HG02973 (cell line): ENCODE data around the gene CCL23.
"Not testable (repeated sequence)": the region's sequence is repeated elsewhere in the genome, so short reads cannot be mapped to it uniquely, and the experiment has no call there.

ENCODE experiments used
- ATAC-seq: cut with Tn5 transposase; IDR thresholded peaks from one replicate; pipeline ENCODE4 v1.9.1; 2021; ENCODE audit warnings: moderate library complexity; ENCODE audit not compliant: unreplicated experiment

CCL23 gene

DNA sequence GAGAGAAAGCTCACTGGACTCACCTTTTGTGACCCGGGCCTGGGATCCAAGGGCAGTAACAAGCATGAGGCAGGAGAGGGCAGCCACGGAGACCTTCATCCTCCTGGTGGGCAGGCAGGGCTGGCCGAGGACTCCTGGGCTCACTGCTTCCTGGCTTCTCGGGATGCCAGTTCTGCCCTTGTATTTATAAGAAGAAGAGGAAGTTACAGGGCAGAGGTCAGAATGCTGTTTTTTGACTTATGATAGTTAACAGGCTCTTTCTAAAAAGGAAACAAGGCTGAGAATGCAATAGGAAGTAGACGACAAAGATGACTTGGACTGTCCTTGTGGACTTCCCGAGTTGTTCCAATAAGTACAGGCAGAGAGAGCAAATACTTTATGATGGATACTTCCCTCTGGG is at the start of gene CCL23:
TSS of gene CCL23 (minus strand) at position 174 of the 400 bp plus-strand sequence. CDS start at position 99, 75 bp downstream.
- ATAC-seq, result no peak

DNA sequence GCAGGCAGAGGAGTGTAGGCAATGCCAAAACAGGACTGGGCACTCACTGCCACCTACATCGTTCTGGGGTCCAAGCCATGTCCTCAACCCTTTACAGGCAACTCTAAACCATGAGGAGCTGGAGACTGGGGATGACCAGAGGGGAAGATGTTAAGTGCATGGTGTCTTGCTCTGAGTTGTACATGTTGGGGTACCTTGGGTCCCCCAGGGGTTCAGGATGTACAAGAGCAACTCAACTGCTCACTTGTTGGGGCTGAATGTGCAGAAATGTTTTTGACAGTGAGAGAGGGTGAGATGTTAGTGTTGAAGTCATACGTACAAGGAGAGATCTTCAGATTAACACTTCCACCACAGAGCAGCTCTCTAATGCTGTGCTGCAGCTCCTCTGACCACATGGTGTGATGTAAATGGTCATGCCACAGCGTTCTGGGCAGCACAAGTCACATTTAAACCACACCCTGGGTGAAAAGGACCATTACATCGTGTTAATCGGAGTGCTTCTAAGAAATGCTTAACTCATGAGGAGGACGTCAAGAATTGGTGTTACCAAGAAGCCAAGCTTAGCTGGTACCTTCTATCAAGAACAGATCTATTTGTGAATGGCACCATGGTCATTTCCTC is 48.7 kb upstream of the CCL23 start:
- no peak for ATAC-seq

GRCh38 chr17:36063786-36064541 is 46.2 kb upstream of the CCL23 start, which contains the start of gene CCL18:
Gene CCL18, plus strand, starts transcription at chr17:36064272. Its CDS starts 71 bp downstream, at chr17:36064343.
- no peak for ATAC-seq

GRCh38 chr17:36060816-36061215 is 43.0 kb upstream of the CCL23 start:
- no peak for ATAC-seq

- no peak for ATAC-seq
Observed at GRCh38 chr17:36059406-36059805, 41.6 kb upstream of the CCL23 start.

GRCh38 chr17:36057911-36058310 is 40.1 kb upstream of the CCL23 start:
- ATAC-seq, result no peak

DNA sequence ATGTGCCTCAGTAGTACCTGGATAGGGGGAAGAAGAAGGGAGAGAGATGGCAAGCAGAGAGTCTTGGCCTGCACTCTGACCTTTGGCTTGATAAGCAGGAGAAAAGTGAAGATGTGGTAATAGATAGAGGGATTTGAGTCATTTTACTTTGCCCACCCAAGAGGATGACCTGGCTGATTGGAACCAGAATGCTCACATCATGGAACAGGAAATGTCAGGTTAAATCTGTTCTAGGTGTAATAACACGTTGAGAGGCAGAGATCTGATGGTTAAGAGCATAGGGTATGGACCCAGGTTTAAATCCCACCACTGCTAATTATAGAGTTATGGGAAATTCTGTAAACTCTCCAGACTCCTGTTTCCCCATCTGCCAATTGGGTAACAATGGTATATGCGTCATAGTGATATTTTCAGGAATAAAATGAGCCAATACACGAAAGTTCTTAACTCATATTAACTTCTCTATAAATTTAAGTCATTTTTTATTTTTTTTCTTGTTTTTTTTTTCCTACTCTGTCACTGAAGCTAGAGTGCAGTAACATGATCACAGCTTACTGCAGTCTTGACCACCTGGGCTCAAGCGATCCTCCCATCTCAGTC is 38.2 kb upstream of the CCL23 start:
- ATAC-seq, result no peak

DNA sequence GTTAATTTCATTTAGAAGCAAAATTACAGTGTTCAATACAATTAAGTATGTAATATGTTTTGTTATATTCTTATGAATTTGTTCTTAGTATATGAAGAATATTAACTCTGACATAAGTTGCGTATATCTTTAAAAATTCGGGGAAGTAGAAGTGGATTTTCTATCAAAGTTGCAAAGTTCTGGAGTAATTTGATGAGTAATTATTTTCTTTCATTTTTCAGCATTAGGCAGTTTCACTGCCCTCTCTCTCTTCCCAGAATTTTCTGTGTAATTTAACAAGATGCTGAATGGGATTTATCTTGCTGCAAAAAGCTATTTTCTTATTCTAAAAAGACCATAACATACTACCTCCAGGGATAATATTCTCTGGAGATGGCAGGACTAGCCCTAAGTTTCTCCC is 37.4 kb upstream of the CCL23 start:
- no peak for ATAC-seq

GRCh38 chr17:36049643-36050042 is 31.9 kb upstream of the CCL23 start:
- ATAC-seq, result no peak

- ATAC-seq, result no peak
Observed at GRCh38 chr17:36048066-36048465, 30.3 kb upstream of the CCL23 start.

DNA sequence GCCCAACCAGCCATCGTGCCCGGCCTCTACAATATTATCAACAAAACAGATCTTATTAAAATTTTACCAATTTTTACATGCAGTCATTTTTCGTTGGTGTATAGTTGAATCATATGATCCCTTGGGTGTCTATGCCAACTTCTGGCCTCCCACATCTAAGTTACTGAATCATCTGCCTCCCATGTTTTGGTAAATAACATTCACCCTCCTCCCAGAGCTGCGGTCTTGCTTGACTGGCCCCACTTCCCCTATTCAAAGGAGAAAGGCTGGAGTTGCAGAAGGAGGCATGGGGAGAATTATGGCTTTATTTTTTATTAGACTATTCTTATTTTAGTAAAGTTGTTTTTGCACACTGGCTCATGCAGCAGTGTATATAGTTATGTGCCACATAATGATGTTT is 18.5 kb upstream of the CCL23 start:
- no peak for ATAC-seq

DNA sequence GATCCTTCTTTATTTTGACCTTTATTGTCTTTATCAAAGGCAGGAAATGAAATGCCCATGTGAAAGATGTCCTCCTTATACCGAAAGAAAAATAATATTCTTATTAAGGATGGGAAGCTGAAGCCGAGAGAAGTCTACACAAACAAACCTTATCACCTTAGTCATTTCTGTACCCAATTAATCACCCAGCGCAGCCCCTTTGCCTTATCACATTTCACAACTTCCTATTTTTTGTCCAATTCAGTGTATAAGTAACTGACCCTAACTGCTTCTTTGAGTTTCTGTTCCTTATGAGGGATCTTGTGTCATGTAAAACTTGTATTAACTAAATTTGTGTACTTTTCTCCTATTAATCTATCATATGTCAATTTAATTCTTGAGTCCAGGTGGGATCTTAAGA is 16.4 kb upstream of the CCL23 start:
- no peak for ATAC-seq

DNA sequence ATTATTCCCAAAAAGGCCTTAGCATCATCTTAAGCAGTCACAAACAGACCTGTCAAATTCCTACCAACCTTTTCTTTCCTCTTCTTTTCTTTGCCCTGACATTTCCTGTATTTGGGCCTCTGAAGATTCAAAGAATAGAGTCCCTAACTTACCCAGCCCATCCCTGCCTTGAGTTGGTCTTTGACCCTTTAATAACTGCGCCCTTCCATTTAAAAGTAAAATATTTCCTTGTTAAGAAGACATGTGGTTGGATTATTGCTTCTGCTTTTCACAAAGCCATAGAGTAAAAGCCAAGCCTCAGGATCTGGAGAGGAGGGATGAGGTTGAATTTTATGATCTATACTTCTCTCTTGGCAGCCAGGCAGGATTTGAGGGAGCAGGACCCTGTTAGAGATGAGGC is 13.2 kb upstream of the CCL23 start:
- no peak for ATAC-seq

- ATAC-seq, result no peak
Observed at GRCh38 chr17:36027761-36028160, 10.0 kb upstream of the CCL23 start.

DNA sequence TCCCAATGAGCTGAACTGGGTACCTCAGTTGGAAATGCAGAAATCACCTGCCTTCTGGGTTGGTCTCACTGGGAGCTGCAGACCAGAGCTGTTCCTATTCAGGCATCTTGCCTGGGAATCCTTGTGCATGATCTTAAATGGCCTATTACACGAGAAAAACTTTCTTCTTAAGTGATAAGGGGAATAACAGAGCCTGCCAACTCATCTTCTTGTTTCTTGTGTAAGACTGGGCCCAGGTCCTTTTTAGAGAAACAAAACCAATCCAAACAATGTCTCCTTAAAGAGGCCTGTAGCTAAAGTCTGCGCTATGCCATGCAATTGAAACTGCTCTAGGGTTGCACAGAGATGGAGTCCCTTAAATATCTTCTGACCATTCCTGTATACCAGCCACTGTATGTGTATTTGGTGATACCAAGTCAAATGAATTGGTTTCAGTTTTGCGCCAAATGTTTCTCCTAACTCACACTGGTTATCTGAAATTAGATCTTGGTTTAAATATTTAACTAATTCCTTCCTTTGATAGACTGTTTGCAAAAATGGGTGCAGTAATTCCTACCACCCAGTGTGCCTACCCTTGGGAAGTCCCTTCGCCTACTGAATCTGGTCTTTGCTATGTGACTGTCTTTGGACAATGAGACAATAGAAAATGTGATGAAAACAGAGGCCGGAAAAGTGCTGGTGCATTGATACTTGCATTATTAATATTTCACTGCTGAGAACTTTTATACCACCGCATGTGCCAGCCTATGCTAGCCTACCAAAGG is 6.5 kb upstream of the CCL23 start:
- ATAC-seq, result no peak

DNA sequence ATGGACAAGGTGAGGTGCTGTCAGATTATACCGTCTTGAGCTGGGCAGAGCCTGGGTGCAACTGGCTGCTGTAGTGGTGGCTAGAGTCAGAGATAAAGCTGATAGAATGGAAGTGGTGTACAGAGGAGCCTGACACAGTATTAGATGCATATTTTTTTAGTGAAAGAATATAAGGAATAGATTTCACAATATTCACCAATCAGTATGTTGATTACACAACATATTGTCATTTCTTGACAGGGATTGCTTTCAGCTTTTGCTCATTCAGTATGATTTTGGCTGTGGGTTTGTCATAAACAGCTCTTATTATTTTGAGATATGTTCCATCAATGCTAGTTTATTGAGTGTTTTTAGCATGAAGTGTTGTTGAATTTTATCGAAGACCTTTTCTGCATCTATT is 1.7 kb upstream of the CCL23 start:
- no peak for ATAC-seq

DNA sequence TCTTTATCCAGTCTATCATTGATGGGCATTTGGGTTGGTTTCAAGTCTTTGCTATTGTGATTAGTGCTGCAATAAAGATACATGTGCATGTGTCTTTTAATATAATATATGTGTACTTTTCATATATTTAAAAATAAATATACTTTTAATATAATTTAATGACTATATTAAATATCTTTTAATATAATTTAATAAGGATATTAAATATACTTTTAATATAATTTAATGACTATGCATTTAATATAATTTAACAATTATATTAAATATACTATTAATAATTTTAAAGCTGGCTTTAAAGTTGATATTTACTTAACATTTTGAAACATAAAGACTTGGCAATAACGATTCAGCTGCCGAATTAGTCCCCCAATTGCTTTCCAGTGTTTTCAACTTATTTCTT is 1.2 kb downstream of the CCL23 start:
- ATAC-seq, result no peak

DNA sequence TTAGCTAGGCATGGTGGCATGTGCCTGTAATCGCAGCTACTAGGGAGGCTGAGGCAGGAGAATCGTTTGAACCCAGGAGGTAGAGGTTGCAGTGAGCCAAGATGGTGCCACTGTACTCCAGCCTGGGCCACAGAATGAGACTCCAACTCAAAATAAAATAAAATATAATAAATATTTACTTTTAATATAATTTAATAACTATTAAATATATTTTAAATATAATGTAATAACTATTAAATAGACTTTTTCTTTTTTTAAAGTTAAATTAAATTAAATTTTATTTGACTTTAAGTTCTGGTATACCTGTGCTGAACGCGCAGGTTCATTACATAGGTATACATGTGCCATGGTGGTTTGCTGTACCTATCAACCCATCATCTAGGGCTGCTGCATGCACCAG is 1.9 kb downstream of the CCL23 start:
- ATAC-seq, result not testable (repeated sequence)

DNA sequence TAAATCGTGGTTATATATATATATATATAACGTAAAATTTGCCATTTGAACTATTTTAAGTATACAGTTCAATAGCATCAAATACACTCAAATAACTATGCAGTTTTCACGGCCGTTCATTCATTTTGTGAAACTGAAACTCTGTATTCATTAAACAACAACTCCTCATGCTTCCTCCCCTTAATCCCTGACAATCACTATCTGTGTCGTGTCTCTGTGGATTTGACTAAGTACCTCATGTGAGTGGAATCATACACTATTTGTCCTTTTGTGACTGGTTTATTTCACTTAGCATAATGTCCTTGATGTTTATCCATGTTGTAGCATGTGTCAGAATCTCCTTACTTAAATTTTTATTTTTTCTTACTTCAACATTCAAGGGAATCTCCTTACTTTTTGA is 2.8 kb downstream of the CCL23 start:
- ATAC-seq, result no peak

GRCh38 chr17:36011201-36011600 is 6.6 kb downstream of the CCL23 start:
- no peak for ATAC-seq

DNA sequence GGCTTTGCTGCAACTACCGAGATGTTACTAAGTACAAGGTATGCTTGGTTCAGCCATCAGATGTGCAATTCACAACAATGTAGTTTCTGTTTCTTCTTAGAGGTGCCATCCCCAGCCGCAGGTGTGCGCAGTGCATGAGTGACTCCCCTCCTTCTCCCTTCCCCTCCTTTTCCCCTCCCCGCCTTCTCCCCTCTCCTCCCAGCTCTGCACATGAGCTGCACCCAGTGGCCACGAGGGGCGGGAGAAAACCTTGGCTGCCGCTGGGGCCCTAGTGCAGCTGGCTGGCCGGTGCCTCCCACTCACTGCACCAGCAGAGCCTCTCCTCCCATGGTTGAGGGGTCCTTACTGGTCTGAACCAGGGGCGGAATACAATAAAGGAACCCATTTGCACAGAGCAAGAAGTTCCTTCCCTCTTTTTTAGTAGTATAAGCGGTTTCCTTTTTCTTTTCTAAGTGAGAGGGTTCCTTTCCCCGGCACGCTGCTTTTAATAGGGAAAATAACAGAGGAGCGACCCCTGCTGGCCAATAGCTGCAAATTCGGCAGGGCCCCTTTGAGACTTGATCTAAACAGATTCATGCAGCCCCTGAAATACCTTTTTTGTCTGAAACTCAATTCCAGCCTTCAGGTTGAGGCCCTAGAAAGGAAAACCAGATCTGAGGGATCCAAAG is 8.6 kb downstream of the CCL23 start:
- no peak for ATAC-seq
